Endothelial cell of hepatic sinusoid (primary cell): ENCODE measurements around the gene MEI1.

Source experiments
- in situ Hi-C: cut with HindIII; loops from 2 replicates; pipeline ENCODE4 v1.10.0; 2017; ENCODE audit warnings: low sequenced_read_pairs

The MEI1 gene

DNA sequence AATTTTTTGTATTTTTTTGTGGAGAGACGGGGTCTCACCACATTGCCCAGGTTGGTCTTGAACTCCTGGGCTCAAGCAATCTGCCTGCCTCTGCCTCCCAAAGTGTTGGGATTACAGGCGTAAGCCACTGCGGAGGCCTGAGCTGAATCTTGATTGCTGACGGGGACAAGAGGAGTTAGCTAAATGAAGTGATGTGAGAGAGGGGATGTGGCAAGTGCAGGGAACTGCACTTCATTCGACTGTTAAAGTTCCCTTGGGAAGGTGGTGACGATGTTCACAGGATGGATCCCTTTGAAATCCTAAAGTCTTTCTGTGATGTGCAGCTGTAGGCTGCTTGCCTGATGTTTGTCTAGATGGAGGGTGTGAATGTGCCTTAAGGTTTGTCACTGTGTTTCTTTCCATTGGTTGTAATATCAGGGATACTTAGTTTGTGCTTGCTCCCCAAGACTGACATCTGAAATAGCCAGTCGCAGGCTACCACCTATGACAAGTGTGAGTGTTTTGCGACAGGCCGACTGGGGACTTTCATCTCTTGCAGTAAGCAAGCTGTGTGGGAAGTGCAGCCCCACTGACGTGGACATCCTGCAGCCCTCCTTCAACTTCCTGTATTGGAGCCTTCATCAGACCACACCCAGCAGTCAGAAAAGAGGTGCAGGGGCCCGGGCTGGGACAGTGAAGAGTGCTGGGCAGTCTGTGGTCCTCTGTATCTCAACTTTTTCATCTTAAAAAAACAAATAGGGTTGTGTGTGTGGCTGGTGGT is 81.6 kb downstream of the MEI1 start:
- in situ Hi-C loops: loop anchor here (5.0 kb wide), 2 partner anchors 39 to 101 kb away; no protein-coding TSS in a partner anchor

DNA sequence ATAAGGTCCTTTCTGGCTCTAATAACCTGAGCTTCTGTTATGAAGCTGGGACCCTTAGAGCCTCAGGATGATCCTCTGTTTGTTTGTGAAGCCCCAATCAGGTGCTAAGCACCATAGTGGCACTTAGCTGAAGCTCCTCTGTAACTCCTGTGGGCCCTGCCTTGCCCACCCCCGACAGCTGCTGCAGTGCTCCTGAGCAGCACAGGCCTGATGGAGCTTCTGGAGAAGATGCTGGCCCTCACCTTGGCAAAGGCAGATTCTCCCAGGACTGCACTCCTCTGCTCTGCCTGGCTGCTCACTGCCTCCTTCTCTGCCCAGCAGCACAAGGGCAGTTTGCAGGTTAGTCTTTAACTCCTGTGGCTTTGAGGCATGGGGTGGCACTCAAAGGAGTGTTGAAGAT is 82.2 kb downstream of the MEI1 start:
- in situ Hi-C loops: loop anchor here (5.0 kb wide), 2 partner anchors 39 to 101 kb away; no protein-coding TSS in a partner anchor

- in situ Hi-C loops: loop anchor here (5.0 kb wide), 2 partner anchors 40 to 100 kb away; no protein-coding TSS in a partner anchor
Observed at GRCh38 chr22:41782316-41782715, 83.0 kb downstream of the MEI1 start.

- in situ Hi-C loops: loop anchor here (5.0 kb wide), 2 partner anchors 40 to 100 kb away; no protein-coding TSS in a partner anchor
Observed at GRCh38 chr22:41782751-41783150, 83.4 kb downstream of the MEI1 start.

- in situ Hi-C loops: no loop called here
Observed at GRCh38 chr22:41787331-41787730, 88.0 kb downstream of the MEI1 start.

DNA sequence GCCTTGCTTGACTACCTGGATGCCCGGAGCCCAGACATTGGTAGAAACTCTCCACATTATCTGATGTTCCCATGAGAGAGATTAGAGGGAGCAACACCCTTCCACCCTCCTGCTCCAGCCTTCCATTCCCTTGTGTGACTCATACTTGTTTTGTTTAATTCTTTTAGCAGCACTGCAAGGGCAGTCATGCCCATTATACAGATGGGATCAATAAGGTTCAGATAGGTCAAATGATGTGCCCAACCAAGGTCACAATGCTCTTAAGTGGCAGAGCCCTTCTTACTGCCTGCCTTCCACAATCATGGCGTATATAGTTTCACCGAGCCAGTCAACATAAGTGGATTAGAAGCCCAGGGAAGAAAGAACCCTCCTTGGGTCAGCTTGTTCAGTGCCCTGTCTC is 94.6 kb downstream of the MEI1 start:
- in situ Hi-C loops: no loop called here

- in situ Hi-C loops: no loop called here
Observed at GRCh38 chr22:41798736-41799135, 99.4 kb downstream of the MEI1 start.

- in situ Hi-C loops: no loop called here
Observed at GRCh38 chr22:41799486-41800347, 100.4 kb downstream of the MEI1 start.

GRCh38 chr22:41800348-41801146 is 101.2 kb downstream of the MEI1 start, which contains the start of gene CCDC134:
TSS of gene CCDC134 (plus strand) at chr22:41800679. CDS start at chr22:41808891, 8,212 bp downstream.
- in situ Hi-C loops: no loop called here

DNA sequence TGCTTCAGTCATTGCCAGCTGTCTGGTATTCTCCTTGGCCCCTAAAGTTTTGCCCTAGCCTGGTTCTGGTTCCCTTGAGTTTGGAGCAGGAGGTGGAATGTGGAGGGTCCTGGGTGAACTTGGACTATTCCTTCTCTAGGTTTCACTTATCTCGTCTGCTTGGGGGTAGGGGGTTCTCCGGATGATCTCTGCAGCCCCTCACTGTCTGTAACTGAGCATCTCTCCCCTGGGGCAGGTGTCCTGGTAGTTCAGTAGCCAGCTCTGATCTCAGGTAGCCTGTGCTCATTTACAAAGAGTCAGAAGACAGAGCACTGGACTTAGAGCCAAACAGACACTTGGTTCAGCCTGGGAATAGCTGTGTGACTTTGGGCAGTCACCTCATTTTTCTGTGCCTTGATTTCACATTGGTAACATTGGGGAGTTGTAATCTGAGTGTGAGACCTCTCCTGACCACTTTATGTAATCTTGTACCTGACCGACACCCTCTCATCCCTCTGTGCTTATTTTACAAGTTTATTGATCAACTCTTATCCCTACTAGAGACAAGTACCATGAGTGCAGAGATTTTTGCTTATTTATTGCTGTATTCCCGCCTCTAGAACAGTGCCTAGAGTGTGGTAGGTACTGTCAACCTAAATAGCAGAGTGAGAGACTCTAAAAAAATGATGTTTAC is 102.0 kb downstream of the MEI1 start:
- in situ Hi-C loops: no loop called here

- in situ Hi-C loops: no loop called here
Observed at GRCh38 chr22:41801886-41802285, 102.6 kb downstream of the MEI1 start.

DNA sequence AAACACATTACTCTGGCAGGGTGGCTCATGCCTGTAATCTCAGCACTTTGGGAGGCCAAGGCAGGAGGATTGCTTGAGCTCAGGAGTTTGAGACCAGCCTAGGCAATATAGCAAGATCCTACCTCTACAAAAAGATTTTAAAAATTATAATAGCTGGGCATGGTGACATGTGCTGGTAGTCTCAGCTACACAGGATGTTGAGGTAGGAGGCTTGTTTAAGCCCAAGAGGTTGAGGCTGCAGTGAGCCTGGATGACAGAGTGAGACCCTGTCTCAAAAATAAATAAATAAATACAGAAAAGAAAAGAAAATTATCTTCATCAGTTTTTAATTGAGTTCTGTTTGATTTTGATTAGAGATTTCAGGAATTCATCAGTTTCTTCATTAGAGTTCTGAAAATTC is 106.3 kb downstream of the MEI1 start:
- in situ Hi-C loops: no loop called here

- in situ Hi-C loops: no loop called here
Observed at GRCh38 chr22:41808400-41808799, 109.1 kb downstream of the MEI1 start.

- in situ Hi-C loops: no loop called here
Observed at GRCh38 chr22:41810022-41810421, 110.7 kb downstream of the MEI1 start.

DNA sequence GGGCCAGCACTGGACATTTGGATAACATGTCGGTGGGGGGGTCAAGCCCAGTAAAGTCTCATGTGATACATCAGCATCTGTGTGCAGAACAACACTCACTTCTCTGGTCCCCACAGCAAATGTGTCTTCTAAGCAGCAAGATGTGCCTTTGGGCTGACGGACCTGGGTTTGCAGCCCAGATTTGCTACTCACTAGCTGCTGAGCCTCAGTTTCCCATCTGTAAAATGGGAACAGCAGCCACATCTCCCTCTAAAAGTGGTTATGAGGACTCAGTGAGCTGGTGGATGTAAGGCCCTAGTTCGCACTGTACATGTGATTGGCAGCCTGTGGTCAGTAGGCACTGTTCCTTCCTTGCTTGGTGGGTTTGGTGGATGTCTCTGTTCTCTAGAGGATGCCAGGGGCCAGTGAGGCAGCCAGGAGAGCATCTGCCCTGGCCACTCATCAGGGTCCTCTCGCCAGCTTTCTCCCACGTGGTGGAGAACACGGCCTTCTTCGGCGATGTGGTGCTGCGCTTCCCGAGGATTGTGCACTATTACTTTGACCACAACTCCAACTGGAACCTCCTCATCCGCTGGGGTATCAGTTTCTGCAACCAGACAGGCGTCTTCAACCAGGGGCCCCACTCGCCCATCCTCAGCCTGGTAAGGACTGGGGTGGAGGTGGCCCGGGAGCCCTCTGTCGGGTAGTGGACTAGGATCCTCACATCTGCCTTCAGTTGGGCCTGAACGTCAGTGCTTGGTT is 113.7 kb downstream of the MEI1 start:
- in situ Hi-C loops: no loop called here

DNA sequence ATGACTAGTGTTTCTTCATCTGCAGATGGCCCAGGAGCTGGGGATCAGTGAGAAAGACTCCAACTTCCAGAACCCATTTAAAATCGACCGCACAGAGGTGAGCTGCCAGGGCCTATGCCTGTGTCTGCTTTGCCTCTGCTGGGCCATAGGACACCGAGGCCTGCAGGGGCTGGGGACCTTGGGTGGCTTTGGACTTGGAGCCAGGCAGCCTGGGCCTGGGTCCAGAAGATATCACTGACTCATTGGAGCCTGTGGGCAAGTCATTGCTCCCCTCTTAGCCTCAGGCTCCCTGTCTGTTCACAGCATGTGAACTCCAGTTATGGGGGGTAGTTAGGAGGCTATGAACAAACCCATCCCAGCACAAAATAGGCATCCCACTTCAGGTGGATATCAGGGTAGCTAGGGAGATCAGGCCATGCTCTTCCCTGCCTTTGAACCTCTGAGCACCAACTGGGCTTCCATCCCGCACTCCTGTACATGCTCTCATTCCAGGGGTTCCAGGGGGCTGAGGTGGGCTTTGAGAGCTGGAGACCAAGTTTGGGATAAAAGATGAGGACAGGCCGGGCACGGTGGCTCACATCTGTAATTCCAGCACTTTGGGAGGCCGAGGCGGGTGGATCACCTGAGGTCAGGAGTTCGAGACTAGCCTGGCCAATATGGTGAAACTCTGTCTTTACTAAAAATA is 114.6 kb downstream of the MEI1 start:
- in situ Hi-C loops: no loop called here

- in situ Hi-C loops: no loop called here
Observed at GRCh38 chr22:41815716-41816115, 116.4 kb downstream of the MEI1 start.

GRCh38 chr22:41816241-41816640 is 116.9 kb downstream of the MEI1 start:
- in situ Hi-C loops: no loop called here

DNA sequence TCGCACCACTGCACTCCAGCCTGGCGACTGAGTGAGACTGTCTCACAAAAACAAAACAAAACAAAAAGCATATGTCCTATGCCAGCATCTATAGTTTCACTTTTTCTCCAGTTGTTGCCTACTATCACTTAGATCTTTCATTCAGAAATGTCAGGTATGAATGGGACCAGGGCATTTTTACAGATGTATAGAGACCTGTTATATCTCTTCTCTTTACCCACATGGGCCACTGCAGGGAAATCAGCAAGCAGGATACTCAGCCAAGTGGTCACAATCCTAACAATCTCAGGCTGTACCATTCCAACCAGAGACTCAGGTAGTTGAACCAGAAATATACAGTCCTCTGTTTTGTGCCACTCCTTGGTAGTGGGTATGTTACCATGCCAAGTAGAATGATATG is 117.6 kb downstream of the MEI1 start:
- in situ Hi-C loops: no loop called here
